ENCODE measurements around the gene CGB8.
"Not testable (repeated sequence)": the region's sequence is repeated elsewhere in the genome, so short reads cannot be mapped to it uniquely, and the experiment has no call there.

GRCh38 chr19:49043548-49043947, 5.4 kb downstream of the CGB8 start, which contains the start of gene CGB5:
- not testable (repeated sequence) for TF ChIP-seq ZNF274 (IDR thresholded peaks at IDR 0.05; ENCODE audit: low read depth, low read length); YY1 (IDR thresholded peaks at IDR 0.05; ENCODE audit: insufficient read depth, insufficient read length)

Data from NT2/D1 (cell line).